Measurements from ENCODE around the gene INSR.
"Not testable (repeated sequence)": the region's sequence is repeated elsewhere in the genome, so short reads cannot be mapped to it uniquely, and the experiment has no call there.

The INSR gene

GRCh38 chr19:7228935-7229541 is 65.2 kb downstream of the INSR start:
- TF ChIP-seq CTCF (IDR thresholded peaks at IDR 0.05), result no peak

GRCh38 chr19:7227735-7228134 is 66.5 kb downstream of the INSR start:
- H3K27ac ChIP-seq, result no peak overlapping the region
- TF ChIP-seq CTCF (IDR thresholded peaks at IDR 0.05) (no peak), ZFX (IDR thresholded peaks at IDR 0.05; ENCODE audit: borderline replicate concordance) (no peak)

More at GRCh38 chr19:7228935-7229541, 65.2 kb downstream of the INSR start:
- no peak overlapping the region for H3K27ac ChIP-seq

DNA sequence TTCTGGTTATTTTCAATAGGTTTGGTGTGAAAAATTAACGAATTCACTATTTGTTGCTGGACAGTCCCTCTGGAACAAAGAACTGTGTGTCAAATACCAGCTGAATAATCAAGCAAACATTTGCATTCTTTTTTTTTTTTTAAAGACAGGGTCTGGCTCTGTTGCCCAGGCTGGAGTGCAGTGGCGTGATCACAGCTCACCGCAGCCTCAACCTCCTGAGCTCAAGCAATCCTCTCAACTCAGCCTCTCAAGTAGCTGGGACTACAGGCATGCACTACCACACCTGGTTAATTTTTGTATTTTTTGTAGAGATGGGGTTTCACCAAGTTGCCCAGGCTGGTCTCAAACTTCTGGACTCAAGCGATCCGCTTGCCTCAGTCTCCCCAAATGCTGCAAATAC is 67.1 kb downstream of the INSR start:
- H3K27ac ChIP-seq, result not testable (repeated sequence)

DNA sequence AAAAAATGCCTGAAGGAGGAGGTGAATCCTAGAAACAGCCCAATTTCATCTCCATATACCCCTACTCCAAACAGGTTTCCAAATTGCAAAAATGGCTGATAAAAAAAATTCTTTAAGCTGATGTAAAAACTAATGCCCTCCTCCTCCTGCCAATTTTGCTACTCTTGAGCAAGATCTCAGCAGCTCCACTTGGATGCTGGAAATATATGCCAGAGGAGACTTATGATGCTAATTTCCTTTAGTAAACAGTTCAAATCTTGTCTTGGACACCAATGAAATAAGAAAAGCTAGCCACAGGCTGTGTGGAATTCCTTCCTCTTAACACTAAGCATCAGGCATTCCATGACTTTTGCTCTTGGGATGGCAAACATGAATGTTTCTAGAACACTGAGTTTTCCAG is 67.5 kb downstream of the INSR start:
- H3K27ac ChIP-seq, result no peak overlapping the region
- TF ChIP-seq ZFX (IDR thresholded peaks at IDR 0.05; ENCODE audit: borderline replicate concordance) (no peak), CTCF (IDR thresholded peaks at IDR 0.05) (no peak)

- TF ChIP-seq CTCF (IDR thresholded peaks at IDR 0.05), result no peak
- no peak for TF ChIP-seq ZFX (IDR thresholded peaks at IDR 0.05; ENCODE audit: borderline replicate concordance)
- H3K27ac ChIP-seq, result no peak overlapping the region
Observed at GRCh38 chr19:7225741-7226140, 68.5 kb downstream of the INSR start.

DNA sequence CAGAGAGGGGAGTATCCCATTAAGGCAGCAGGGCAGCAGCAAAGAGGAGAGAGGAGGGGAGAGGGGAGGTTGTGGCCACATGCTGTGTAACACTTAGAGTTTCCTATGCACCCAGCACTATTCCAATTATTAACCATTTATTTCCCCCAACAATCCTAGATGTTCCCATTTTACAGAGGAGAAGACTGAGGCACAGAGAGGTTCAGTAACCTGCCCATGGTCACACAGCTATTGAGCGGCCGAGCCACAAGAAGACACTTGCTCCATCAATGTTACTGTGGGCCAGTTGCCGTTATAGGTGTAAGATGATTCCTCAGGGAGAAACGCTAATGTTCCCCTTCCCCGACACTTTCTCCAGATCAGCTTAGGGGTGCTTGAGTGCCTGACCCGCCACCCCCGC is 69.2 kb downstream of the INSR start:
- TF ChIP-seq CTCF (IDR thresholded peaks at IDR 0.05) (no peak), ZFX (IDR thresholded peaks at IDR 0.05; ENCODE audit: borderline replicate concordance) (no peak)
- no peak overlapping the region for H3K27ac ChIP-seq

- H3K27ac ChIP-seq, result no peak overlapping the region
- TF ChIP-seq CTCF (IDR thresholded peaks at IDR 0.05) (no peak), ZFX (IDR thresholded peaks at IDR 0.05; ENCODE audit: borderline replicate concordance) (no peak)
Observed at GRCh38 chr19:7224209-7224686, 70.0 kb downstream of the INSR start.

- H3K27ac ChIP-seq, result no peak overlapping the region
- no peak for TF ChIP-seq CTCF (IDR thresholded peaks at IDR 0.05)
- TF ChIP-seq ZFX (IDR thresholded peaks at IDR 0.05; ENCODE audit: borderline replicate concordance), result no peak
Observed at GRCh38 chr19:7223429-7223828, 70.8 kb downstream of the INSR start.
